NAMALWA (cell line): Measurements from ENCODE around the gene LRRTM2.
"Not testable (repeated sequence)": the region's sequence is repeated elsewhere in the genome, so short reads cannot be mapped to it uniquely, and the experiment has no call there.

Source experiments
- DNase-seq: peaks from one replicate; pipeline ENCODE4 v3.0.0-alpha.2; 2015; ENCODE audit warnings: low spot score

The LRRTM2 gene, protein sequence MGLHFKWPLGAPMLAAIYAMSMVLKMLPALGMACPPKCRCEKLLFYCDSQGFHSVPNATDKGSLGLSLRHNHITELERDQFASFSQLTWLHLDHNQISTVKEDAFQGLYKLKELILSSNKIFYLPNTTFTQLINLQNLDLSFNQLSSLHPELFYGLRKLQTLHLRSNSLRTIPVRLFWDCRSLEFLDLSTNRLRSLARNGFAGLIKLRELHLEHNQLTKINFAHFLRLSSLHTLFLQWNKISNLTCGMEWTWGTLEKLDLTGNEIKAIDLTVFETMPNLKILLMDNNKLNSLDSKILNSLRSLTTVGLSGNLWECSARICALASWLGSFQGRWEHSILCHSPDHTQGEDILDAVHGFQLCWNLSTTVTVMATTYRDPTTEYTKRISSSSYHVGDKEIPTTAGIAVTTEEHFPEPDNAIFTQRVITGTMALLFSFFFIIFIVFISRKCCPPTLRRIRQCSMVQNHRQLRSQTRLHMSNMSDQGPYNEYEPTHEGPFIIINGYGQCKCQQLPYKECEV

DNA sequence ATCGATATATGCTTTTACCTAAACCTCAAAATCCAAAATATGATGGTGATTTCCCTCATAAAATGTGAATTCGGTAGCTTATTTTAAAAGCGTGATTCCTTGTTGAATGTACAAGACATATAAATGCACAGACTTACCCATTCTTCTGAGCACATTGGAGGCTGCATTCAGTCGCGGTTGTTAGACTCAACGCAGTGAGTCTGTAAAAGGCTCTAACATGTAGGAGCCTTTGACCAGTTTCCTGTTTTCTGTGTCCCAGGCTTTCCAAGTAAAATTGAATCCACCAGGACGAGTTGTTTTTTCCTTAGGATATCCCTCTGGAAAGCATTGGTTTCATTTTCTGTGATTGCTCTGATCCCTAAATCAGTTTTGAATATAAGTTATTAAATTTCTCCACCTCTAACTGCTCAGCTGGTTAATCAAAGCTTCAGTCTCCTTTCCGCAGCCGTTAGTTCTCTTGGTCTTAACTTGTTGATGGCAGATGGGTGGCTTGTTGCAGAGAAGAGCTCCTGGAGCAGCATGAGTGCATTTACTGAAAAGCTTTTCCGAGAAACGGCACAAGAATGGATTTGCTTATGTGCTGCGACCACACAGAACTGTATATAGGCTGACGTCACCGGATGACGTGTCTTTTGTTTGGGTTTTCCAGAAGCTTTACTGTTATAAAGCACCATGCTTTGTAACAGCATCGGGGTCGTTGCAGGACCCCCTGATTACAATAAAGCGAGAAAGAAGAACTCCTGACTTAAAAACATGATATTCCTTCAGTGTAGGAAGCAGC is at the start of gene LRRTM2:
LRRTM2 (minus strand) TSS at position 565 of the 781 bp plus-strand sequence; CDS start at position 141, 424 bp downstream.
- DNase-seq: no peak

DNA sequence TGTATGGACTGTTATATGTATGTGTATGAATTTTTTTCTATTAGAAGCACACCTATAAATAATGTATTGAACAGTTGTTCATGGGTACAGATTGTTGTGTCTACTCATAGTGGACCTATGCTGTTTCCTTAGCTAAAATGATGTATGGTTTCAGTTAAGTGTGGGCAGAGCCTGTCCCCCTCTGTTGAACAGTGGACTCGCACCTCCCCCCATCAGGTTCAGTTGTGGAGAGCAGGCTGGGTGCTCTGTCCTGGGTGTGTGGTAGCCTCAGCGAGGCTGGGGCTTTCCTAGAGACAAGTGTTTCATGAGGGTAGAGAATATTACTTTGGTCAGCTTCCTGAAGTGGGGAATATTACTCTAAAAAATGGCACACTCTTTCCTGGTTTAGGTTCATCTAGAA is 47.4 kb upstream of the LRRTM2 start:
- no peak for DNase-seq

DNA sequence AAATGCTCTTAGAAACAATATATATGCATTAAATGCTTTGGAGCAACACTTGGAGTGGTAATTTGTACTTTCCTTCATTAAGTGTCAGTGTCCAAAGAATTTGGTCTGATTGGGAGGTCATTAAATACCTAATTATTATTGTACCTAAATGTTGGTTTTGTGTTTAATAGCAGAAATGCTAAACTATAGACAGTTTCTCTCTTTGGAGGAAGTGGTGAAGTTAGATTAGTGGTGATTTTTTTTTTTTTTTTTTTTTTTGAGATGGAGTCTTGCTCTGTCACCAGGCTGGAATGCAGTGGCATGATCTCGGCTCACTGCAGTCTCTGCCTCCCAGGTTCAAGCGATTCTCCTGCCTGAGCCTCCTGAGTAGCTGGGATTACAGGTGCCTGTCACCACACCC is 46.2 kb upstream of the LRRTM2 start:
- DNase-seq: not testable (repeated sequence)

DNA sequence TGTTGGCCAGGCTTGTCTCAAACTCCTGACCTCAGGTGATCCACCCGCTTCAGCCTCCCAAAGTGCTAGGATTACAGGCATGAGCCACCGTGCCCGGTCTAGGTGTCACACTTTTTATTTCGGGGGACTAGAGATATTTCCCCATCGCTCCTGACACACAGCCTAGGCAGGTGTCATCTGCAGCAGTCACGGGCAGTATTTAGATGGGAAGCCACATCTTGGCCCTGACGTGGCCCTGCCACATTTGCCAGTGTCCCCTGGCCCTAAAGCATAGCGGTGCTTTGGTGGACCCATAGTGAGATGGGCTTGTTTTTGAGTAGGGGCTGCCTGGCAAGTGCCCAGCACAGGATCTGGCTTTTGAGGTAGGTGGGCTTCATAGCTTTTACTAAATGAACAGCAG is 45.0 kb upstream of the LRRTM2 start:
- no peak for DNase-seq

DNA sequence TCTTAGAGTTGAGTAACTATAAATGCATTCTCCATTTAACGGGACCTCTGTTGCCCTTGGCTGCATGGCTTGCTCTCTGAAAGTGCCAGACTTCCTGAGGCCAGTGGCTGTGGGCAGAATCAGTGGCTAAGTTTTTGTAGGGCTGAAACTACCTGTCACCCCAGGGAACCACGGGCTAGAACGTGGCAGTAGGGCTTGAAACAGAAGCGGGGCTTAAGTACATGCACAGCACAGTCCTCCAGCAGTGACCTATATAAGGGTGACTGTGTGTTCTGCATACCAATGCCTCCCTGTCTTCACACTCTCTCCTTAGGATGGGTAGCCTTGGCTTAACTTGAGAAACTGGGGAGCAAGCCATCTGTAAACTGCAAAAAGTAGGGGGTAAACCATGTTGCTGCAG is 43.6 kb upstream of the LRRTM2 start:
- DNase-seq: no peak

DNA sequence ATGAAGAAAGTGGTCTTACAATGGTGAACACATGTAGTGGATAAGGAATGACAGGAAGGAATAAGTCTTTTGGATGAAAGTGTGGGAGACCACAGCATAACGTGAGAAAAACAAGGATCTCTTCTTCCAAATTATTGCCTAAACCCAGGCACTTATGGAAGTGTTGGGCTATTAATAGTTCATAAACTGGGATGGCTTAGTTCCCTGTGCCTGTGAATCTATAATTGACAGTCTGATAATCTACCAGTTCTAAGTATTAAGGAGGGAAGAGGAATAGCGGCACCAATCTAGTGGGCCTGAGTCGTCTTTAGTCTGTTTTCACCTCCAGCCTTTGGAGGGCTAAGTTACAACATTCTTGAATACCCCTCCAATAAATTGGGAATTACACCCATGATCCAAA is 39.2 kb upstream of the LRRTM2 start:
- no peak for DNase-seq

DNA sequence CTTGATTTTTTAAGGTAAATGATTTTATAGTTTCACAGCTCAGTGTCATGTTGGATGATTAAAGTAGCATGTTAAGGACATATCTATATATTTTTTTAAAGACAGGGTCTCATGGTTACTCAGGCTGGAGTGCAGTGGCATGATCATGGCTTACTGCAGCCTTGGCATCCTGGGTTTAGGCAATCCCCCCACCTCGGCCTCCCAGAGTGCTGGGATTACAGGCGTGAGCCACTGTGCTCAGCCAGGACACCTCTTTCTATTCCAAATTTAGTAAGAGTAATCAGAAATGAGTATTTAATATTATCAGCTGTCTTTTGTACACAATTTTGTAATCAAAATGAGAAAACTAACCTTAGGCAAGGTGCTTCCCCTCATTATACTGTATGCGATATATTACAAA is 38.6 kb upstream of the LRRTM2 start:
- no peak for DNase-seq

DNA sequence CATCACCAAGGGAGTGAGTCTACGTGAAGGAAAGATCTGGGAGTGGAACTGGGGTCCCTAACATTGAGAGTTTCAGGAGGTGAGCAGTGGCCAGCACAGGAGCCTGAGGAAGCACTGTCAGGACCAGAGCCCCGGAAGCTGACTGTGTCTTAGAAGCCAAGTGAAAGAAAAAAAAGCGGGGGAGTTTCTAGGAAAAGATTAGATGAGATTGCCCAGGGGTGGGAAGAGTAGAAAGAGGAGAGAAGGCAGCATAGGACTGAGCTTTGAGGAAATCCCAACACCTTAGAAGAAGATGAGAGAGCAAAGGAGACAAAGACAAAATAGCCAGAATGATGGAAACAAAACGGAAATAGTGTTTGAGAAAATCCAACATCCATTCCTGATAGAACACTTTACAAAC is 37.0 kb upstream of the LRRTM2 start:
- DNase-seq: no peak

DNA sequence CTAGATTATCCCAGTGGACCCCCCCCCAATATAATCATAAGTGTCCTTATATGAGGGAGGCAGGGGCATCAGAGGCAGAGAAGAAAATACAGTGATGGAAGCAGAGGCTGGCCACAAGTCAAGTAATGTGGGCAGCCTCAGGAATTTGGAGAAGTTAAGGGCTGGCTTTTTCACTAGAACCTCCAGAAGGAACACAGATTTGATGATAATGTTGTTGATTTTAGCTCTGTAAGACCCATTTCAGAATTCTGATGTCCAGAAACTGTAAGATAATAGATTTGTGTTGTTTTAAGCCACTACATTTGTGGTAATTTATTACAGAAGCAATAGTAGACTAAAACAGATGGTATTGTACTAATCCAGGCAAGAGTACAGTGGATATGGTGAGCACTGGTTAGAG is 36.3 kb upstream of the LRRTM2 start:
- DNase-seq: no peak

DNA sequence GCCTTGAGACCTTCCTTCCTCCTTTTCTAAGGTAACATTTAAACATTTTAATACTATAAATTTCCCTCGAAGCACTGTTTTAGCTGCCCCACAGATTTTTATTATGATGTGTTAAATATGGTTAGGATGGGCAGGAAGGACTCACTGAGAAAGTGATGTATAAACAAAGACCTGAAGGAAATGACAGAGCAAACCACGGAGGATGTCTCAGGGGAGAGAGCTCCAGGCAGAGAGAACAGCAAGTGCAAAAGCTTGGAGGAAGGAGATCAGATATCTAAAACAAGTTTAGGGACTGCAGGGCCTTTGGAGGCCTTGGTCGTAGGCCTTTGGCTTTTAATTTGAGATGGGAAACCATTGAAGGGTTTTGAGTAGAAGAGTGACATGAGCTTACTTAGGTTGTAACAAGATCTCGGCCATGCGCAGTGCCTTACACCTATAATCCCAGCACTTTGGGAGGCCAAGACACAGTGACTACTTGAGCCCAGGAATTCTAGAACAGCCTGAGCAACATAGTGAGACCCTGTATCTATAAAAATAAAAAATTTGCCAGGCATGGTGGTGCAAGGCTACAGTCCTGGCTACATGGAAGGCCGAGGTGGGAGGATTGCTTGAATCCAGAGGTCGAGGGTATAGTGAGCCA is 35.5 kb upstream of the LRRTM2 start:
- DNase-seq: no peak

DNA sequence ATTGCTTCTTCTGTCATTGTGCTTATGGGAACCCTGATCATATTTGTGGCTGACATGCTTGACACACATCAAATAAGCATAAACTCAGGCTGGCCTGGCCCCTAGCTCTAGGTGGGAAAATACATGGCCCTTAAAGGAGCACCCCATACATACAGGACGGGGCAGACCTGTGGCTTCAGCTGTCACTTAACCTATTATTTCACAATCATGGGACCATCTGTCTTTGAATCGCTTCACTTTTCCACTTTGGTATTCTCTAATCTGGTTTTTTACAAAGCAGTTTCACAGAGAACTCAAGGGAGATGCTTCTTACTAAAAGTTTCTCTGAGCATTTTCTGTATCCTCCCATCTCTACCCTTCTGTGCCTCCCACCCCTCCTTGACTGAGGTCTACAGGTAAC is 34.6 kb upstream of the LRRTM2 start:
- DNase-seq: no peak

DNA sequence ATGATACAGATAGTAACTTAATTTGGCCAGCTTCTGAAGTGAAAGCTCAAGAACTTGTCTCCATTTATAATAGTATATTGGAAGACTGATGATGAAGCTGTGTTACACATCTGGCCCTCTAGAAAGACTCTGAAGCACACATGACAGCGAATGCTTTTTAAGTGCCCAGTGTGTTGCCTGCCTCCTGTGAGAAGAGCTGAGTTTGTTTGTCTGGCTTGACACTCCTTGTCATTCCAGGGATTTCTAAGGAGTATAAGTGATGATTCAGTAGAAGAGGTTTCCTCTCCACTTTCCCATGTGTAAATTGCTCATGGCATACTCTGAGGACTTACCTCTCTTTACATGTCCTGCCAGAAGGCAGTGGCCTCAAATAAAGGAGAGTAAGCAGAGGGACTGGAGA is 30.4 kb upstream of the LRRTM2 start:
- DNase-seq: no peak

DNA sequence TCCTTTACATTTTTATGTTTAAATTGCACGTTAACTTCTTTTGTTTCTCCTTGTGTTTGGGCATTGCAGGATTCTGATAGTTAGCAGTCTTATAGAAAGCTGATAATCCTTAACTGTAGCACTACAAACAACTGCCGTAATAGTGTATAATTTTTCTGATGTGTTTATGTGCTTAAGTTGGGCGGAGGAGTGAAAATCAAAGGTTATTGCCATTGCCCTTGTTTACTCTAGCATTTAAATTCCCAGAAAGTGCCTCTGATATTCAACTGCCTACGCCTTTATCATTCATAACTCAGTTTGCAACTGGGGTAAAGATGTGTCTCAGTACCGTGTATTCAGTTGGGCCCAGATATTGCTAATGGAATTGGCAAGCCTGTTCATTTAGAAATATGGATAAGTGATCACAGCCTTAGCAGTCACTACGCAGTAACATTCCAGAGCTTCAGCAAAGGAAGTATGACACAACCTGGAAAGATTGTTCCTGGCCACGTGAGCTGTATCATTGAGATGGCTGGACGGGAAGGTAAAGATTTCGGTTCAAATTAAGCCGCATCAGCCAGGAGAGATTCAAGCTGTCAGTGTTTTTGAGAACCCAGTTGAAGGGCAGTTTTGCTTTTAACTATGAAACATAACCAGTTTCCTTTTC is 28.1 kb upstream of the LRRTM2 start:
- no peak for DNase-seq

DNA sequence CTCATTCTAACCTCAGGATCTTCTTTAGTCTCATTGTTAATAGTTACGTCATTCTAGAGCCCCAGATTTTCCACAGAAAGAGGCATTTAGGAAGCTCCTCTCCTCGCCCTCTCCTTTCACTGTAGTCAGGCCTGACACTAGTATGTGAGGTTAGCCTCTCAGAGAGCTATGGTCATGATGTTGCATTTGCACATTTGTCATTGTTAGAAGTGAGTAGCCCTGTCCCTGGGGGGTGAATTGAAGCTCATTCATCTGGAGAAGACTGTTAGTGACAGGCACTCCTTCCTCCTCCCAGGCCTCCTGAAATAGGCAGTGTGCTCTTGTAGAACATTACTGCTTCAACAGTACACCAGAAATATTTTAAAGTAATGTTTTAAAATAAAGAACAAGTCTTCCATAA is 26.6 kb upstream of the LRRTM2 start:
- DNase-seq: no peak

DNA sequence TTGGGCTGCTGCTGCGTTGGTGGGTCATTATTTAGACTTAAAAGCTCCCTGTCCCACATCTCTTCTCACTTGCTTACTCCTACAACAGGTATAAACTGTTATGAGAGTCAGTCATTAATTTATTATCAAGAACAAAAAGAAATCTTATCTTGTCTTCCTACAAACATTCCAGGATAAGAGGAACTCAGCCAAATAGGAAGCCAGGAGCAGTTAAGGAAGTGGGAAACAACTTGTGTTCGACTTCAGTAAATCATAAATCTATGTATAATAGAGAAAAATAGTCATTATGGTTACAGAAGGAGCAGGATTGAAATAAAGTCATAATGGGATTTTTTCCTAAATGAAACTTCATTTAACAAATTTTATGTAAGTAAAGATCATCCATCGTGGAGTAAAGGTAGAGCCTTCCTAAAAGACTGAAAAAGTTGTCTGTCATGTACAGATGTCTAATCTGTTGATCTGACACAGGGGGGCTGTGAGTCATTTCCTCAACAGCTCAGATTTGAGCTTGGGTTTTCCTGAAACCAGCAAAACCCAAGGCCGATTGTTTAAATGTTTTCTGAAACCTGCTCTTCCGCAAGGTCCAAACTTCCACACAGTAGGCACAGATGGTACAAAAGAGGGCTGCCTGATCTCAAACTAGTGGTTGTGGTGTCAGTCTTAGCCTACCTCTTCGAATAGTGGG is 25.3 kb upstream of the LRRTM2 start:
- DNase-seq: no peak

DNA sequence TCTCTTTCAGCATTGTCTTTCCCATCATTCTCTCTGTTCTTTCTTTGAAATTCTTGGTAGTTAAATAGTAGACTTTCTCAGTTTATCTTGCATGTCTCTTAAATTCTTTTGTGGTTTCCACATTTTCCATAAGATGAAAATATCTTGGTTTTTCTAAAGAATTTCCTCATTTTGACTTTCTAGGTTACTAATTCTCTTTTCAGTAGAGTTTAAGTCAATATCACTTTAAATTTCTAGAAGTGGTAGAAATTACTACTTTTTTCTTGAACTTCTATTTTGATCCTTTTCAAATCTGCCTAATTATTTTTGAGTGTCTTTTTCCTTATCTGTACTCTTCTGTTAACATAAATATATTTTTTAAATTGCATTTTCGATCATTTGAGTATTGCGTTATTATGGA is 23.6 kb upstream of the LRRTM2 start:
- no peak for DNase-seq

DNA sequence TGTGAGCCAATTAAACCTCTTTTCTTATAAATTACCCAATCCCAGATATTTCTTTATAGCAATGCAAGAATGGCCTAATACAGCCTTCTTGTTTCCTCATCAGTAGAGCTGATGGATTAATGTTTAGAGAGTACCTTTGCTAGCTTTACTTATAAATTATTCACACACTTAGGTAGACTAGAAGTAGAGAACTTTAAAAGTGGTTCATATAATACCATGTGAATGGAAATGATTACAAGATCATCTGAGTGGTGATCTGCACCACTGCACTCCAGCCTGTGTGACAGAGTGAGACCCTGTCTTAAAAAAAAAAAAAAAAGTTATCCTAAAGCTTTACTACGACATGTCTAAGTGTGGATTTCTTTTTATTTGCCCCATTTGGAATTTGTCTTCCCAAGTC is 23.2 kb upstream of the LRRTM2 start:
- DNase-seq: no peak

DNA sequence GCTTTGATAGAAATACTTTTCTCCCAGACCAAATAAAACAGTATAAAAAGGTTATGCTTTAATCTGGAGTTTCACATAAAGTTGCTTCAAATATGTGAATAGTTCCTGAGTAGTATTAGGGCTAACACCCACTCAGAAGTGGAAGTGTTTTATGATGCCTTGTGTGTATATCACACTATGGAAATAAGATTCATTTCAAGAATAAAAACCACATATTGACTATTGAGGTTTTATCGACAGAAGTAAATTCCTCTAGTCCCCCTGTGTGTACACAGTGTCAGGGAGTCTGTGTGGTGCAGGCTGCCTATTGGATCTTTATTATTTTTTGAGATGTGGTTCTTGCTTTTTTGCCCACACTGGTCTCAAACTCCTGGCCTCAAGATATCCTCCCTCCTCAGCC is 20.8 kb upstream of the LRRTM2 start:
- no peak for DNase-seq

DNA sequence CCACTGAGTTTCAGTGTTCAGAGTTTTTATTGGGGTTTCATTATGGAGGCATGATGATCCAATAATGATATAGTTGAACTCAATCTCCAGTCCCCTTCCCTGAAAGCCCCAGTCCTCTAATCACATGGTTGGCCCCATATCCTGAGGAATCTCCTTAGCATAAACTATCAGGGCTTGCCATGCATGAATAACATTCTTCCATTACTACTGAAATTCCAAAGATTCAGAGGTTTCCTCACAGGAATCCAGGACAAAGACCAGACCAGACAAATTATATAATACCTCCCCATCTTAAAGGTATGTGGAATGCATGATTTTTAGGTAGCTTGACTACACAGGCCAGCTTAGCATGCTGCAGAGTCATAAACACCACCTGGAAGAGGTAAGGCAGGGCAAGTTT is 15.5 kb upstream of the LRRTM2 start:
- DNase-seq: no peak

DNA sequence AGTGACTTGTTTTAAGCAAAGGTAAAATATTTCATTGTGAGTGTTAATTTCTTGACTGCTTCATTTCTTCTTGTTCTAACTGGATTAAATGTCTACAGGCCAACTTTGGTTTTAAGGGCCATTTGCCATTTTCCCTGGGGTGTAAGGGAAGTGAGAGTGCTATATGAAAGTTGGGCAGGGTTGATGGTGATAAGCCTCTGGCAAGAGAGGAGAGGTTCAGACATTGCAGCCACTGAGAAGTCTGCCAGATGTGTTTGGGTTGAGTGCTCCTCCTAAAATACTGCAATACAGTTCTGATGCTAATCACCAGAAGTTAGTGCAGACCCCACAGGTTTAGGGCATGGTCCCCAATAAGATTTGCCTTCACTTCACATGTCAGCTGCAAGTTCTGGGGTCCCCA is 14.9 kb upstream of the LRRTM2 start:
- DNase-seq: no peak

DNA sequence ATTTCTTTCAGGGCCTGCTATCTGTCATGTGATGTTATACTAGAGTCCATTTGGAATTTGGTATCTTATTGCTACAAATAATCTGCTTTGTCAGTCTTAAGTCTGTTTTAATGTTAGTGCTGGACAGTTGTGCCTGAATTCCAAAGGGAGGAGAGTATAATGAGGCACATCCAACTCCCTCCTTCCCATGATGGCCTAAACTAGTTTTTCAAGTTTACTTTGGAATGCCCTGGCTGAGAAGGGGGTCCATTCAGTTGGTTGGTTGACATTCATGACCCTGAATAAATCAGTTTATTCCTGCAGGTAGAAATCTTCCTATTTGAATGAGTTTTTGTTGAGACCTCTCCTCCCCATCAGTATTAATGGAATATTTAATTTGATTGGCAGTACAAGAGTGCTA is 9.4 kb upstream of the LRRTM2 start:
- no peak for DNase-seq

DNA sequence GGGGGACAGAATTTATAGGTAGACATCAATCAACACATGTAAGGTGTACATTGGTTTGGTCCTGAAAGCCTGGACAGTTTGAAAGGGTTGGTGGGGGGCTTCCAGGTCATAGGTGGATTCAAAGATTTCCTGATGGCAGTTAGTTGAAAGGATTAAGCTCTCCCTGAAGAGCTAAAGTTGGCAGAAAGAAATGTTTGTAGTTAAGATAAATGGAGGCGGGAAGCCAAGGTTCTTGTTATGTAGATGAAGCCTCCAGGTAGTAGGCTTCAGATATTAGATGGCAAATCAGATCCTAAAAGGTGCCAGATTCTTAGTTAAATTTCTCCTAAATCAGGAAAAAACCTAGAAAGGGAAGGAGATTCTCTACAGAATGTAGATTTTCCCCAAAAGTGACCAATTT is 9.0 kb upstream of the LRRTM2 start:
- no peak for DNase-seq
